Fibroblast of lung (primary cell): ENCODE measurements around the gene TMEM239.

Source experiments
- EZH2 ChIP-seq: IDR thresholded peaks from 2 replicates; pipeline ENCODE4 v1.5.1; 2012; ENCODE audit warnings: low read length, control low read depth, mild to moderate bottlenecking; ENCODE audit errors: missing control alignments
- TF ChIP-seq, protein P1 (sequence below), 2 donors: IDR thresholded peaks in 1 of 2; conservative IDR thresholded peaks in 1 of 2; 1 replicate in 1 of 2; 2 replicates in 1 of 2; pipeline ENCODE4 v1.5.1; 2011 to 2012; ENCODE audit warnings: low read length in 2 of 2, control low read depth in 1 of 2, inconsistent platforms in 1 of 2, low read depth in 1 of 2, mild to moderate bottlenecking in 1 of 2

- TF ChIP-seq, protein P1, sequence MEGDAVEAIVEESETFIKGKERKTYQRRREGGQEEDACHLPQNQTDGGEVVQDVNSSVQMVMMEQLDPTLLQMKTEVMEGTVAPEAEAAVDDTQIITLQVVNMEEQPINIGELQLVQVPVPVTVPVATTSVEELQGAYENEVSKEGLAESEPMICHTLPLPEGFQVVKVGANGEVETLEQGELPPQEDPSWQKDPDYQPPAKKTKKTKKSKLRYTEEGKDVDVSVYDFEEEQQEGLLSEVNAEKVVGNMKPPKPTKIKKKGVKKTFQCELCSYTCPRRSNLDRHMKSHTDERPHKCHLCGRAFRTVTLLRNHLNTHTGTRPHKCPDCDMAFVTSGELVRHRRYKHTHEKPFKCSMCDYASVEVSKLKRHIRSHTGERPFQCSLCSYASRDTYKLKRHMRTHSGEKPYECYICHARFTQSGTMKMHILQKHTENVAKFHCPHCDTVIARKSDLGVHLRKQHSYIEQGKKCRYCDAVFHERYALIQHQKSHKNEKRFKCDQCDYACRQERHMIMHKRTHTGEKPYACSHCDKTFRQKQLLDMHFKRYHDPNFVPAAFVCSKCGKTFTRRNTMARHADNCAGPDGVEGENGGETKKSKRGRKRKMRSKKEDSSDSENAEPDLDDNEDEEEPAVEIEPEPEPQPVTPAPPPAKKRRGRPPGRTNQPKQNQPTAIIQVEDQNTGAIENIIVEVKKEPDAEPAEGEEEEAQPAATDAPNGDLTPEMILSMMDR (conservative IDR thresholded peaks at IDR 0.05 in 1 of 2, IDR thresholded peaks at IDR 0.05 in 1 of 2; ENCODE audit: low read depth in 1 of 2, low read length in 2 of 2) = no peak
- no peak for TF ChIP-seq EZH2
Observed at GRCh38 chr20:2775139-2775538, 41.0 kb upstream of the TMEM239 start.
